Panc1 (cell line): ENCODE results near the gene TP53I3. TPM values are rescaled to one million over a fixed set of nuclear protein-coding genes. Genes with fewer than 3 reads are reported as not detected.

Experiments used
- ATAC-seq: fragments of 200-7000 bp; cut with Tn5 transposase; 2 replicates; pipeline ENCODE4 v1.9.1; 2020; ENCODE audit warnings: mild to moderate bottlenecking, moderate library complexity
- Bru-seq: library from RNA; stranded (reverse); fragments of 400-500 nt; gene quantifications from one replicate; lab custom pipeline; 2021; lab: Mats Ljungman, UMichigan
- BruChase-seq, 2 experiments: library from RNA; stranded (reverse); fragments of 400-500 nt; gene quantifications; one replicate each; lab custom pipeline; 2021; lab: Mats Ljungman, UMichigan
- BruUV-seq: library from RNA; stranded (reverse); fragments of 400-500 nt; replicated peaks from 2 replicates; lab custom pipeline; 2021; lab: Mats Ljungman, UMichigan
- CTCF ChIA-PET: fragments of 300-600 bp; sonication (Branson Sonifier 250); formaldehyde crosslinking; loops from one replicate; lab custom pipeline; 2022; ENCODE audit warnings: antibody characterized with exemption; lab: Charles Lee
- POLR2A ChIA-PET: fragments of 300-600 bp; sonication (Branson Sonifier 250); formaldehyde crosslinking; loops from one replicate; lab custom pipeline; 2022; ENCODE audit warnings: antibody characterized with exemption; lab: Charles Lee
- DNase-seq: peaks from one replicate; pipeline ENCODE4 v3.0.0-alpha.2; 2010; ENCODE audit warnings: low read depth, low spot score
- H3K27ac ChIP-seq: 2 replicates; pipeline ENCODE4 v1.5.1; 2011; ENCODE audit warnings: mild to moderate bottlenecking, low read length, inconsistent platforms
- H3K27me3 ChIP-seq: fragments of 200-500 bp; sonication (Bioruptor generic); 2 replicates; pipeline ENCODE4 v1.6.0; 2014; ENCODE audit warnings: low read length, inconsistent platforms; ENCODE audit not compliant: control insufficient read depth, insufficient read depth
- H3K36me3 ChIP-seq: fragments of 200-500 bp; sonication (Bioruptor generic); 2 replicates; pipeline ENCODE4 v1.5.1; 2014; ENCODE audit warnings: inconsistent platforms, mild to moderate bottlenecking, low read length, moderate library complexity; ENCODE audit not compliant: control insufficient read depth, insufficient read depth
- H3K4me1 ChIP-seq: 2 replicates; pipeline ENCODE4 v1.5.1; 2011; ENCODE audit warnings: inconsistent platforms, mild to moderate bottlenecking, low read length, moderate library complexity; ENCODE audit not compliant: control insufficient read depth, insufficient read depth
- H3K4me3 ChIP-seq, 2 experiments: 2 replicates each; pipeline ENCODE4 v1.5.1; 2011 to 2012; ENCODE audit warnings: low read depth in 2 of 2, low read length in 2 of 2, mild to moderate bottlenecking in 2 of 2, inconsistent platforms in 1 of 2, moderate library complexity in 1 of 2
- H3K9me3 ChIP-seq: fragments of 200-500 bp; sonication (Bioruptor generic); 2 replicates; pipeline ENCODE4 v1.5.1; 2014; ENCODE audit warnings: low read depth, mild to moderate bottlenecking, inconsistent platforms, low read length, moderate library complexity; ENCODE audit not compliant: control insufficient read depth, insufficient read depth
- POLR2AphosphoS5 ChIP-seq: IDR thresholded peaks from 2 replicates; pipeline ENCODE4 v1.6.1; 2012; ENCODE audit warnings: mild to moderate bottlenecking, low read depth, low read length, moderate library complexity
- SIN3A ChIP-seq: IDR thresholded peaks from 2 replicates; pipeline ENCODE4 v1.6.1; 2012; ENCODE audit warnings: low read depth, mild to moderate bottlenecking, low read length, moderate library complexity, borderline replicate concordance; ENCODE audit not compliant: insufficient read depth
- TCF7L2 ChIP-seq: IDR thresholded peaks from 2 replicates; pipeline ENCODE4 v1.6.1; 2011; ENCODE audit warnings: mild to moderate bottlenecking, low read depth, low read length, inconsistent platforms
- in situ Hi-C: cut with HindIII; loops from 2 replicates; pipeline ENCODE4 v1.10.0; 2016; ENCODE audit warnings: low sequenced_read_pairs, low pct_unique_long_range_greater_than_20kb
- intact Hi-C: fragments of 100-400 bp; cut with micrococcal nuclease; formaldehyde crosslinking; loops from one replicate; pipeline ENCODE4 v1.10.0; 2022; ENCODE audit not compliant: unreplicated experiment
- long read RNA-seq: library from polyadenylated mRNA; unstranded; transcript quantifications from one replicate; pipeline ENCODE4 v2.0.0, GENCODE V29; 2021; ENCODE audit not compliant: unreplicated experiment
- polyA plus RNA-seq: library from polyadenylated mRNA; unstranded; fragments of >200 nt; gene quantifications from one replicate; pipeline ENCODE4 v1.2.1, GENCODE V29; 2012; ENCODE audit warnings: missing spikeins; ENCODE audit not compliant: insufficient read length
- total RNA-seq: library from RNA; stranded (reverse); gene quantifications from one replicate; pipeline ENCODE4 v1.2.1, GENCODE V29; 2021; ENCODE audit not compliant: unreplicated experiment
- TF ChIP-seq, protein P1 (sequence below): fragments of 450-650 bp; IDR thresholded peaks from 2 replicates; pipeline ENCODE4 v1.5.1; 2017; ENCODE audit warnings: mild to moderate bottlenecking
- TF ChIP-seq, protein P2 (sequence below), 2 experiments: IDR thresholded peaks; 2 replicates each; pipeline ENCODE4 v1.6.1; 2011 to 2012; ENCODE audit warnings: low read depth in 2 of 2, control low read depth in 1 of 2, low read length in 1 of 2, mild to moderate bottlenecking in 1 of 2, moderate library complexity in 1 of 2; ENCODE audit not compliant: insufficient read depth in 1 of 2

The TP53I3 gene
- total RNA-seq: 51.3 TPM
- polyA plus RNA-seq: 66.9 TPM
- percentile 75 among the genes with signal in this experiment for Bru-seq, nascent RNA
- percentile 77 among the genes with signal in this experiment for BruChase-seq, experiment 1, labeled RNA remaining after a 2-hour chase
- BruChase-seq, experiment 2, labeled RNA remaining after a 6-hour chase: percentile 81 among the genes with signal in this experiment
- long read RNA-seq, transcript TP53I3-201 (5 exons, 1,998 nt): major isoform, 20 of 55 reads
- long read RNA-seq, transcript TP53I3-204 (3 exons, 677 nt): minor isoform, 6 of 55 reads
- long read RNA-seq, transcript TP53I3-202 (6 exons, 1,635 nt): minor isoform, 10 of 55 reads
- long read RNA-seq, partial matches to known transcripts: 1 of 55 reads
- long read RNA-seq, other reads (novel, unspliced or antisense): 14 of 55 reads

DNA sequence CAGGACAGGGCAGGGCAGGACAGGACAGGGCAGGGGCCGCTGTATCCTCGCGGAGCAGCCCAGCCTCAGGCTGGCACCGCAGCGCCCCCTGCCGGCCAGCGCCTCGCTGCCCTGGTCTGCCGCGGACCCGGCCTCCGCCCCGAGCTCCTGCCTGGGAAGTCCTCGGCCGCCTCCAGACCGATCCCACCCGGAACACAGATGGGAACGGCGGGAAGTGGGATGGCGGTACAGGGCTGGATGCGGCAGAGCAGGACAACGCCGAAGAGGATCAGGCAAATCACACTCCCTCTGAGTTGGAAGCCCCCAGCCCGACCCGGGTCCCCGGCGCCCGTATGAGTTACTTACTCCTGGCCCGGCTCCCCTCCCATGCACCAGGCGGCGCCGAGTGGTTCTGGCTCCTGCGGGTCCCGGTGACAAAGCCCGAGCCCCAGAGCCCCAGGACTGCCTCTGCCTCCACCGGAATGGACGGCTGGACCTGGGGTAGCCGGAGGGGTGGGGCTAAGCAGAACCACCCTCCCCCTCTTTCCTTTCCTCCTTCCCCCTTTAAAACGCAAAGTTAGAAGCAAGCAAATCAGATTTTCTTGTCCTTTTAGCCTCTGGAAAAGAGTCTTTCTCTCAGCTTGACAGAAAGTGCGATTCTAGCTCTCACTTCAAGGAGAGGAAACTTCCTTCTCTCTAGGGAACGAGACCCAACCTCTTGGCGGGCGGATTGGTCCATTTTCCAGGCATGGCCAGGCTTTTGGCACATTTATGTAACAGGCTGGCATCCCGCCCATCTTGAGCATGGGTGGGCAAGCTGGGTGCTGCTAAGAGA is at the start of gene TP53I3:
Gene TP53I3, minus strand, starts transcription at position 449 of the 814 bp plus-strand sequence. CDS start 508 bp downstream, outside the sequence.
- H3K9me3 ChIP-seq: no peaks in the 10 kb centered on the region
- peak within 1 kb of the TSS; percentile 99 for H3K27ac ChIP-seq
- TF ChIP-seq POLR2AphosphoS5: peak; percentile 98
- 0 out of 2 replicates have a peak, but pooled peaks have one; percentile 20 for TF ChIP-seq TCF7L2
- TF ChIP-seq, protein P1, sequence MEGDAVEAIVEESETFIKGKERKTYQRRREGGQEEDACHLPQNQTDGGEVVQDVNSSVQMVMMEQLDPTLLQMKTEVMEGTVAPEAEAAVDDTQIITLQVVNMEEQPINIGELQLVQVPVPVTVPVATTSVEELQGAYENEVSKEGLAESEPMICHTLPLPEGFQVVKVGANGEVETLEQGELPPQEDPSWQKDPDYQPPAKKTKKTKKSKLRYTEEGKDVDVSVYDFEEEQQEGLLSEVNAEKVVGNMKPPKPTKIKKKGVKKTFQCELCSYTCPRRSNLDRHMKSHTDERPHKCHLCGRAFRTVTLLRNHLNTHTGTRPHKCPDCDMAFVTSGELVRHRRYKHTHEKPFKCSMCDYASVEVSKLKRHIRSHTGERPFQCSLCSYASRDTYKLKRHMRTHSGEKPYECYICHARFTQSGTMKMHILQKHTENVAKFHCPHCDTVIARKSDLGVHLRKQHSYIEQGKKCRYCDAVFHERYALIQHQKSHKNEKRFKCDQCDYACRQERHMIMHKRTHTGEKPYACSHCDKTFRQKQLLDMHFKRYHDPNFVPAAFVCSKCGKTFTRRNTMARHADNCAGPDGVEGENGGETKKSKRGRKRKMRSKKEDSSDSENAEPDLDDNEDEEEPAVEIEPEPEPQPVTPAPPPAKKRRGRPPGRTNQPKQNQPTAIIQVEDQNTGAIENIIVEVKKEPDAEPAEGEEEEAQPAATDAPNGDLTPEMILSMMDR: peak; percentile 100
- TF ChIP-seq, protein P2, sequence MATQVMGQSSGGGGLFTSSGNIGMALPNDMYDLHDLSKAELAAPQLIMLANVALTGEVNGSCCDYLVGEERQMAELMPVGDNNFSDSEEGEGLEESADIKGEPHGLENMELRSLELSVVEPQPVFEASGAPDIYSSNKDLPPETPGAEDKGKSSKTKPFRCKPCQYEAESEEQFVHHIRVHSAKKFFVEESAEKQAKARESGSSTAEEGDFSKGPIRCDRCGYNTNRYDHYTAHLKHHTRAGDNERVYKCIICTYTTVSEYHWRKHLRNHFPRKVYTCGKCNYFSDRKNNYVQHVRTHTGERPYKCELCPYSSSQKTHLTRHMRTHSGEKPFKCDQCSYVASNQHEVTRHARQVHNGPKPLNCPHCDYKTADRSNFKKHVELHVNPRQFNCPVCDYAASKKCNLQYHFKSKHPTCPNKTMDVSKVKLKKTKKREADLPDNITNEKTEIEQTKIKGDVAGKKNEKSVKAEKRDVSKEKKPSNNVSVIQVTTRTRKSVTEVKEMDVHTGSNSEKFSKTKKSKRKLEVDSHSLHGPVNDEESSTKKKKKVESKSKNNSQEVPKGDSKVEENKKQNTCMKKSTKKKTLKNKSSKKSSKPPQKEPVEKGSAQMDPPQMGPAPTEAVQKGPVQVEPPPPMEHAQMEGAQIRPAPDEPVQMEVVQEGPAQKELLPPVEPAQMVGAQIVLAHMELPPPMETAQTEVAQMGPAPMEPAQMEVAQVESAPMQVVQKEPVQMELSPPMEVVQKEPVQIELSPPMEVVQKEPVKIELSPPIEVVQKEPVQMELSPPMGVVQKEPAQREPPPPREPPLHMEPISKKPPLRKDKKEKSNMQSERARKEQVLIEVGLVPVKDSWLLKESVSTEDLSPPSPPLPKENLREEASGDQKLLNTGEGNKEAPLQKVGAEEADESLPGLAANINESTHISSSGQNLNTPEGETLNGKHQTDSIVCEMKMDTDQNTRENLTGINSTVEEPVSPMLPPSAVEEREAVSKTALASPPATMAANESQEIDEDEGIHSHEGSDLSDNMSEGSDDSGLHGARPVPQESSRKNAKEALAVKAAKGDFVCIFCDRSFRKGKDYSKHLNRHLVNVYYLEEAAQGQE (IDR thresholded peaks at IDR 0.05; ENCODE audit: insufficient read depth in 1 of 2, low read depth in 2 of 2, low read length in 1 of 2): no peak
- ChIA-PET CTCF (interaction anchor here (0.6 to 2.2 kb wide), 6 partner anchors 33 to 157 kb away, joined by 3 to 12 read pairs (median 4); partner anchors contain the start of genes ATAD2B and WDCP), POLR2A (interaction anchor here (0.5 kb wide), 1 partner anchor 864 kb away, joined by 3 read pairs; no protein-coding TSS in a partner anchor)
- BruUV-seq: no TSS peak
- DNase-seq: peak; percentile 76
- no peaks in the 10 kb centered on the region for H3K27me3 ChIP-seq
- ATAC-seq: peak; percentile 96
- peaks cover 13% of the 10 kb centered on the region for H3K4me1 ChIP-seq
- intact Hi-C loops (loop anchor here (5.0 to 10.0 kb wide), 2 partner anchors 80 to 97 kb away; no protein-coding TSS in a partner anchor), in situ Hi-C loops (no loop called here)
- peak within 1 kb of the TSS; percentile 65 to 89 for H3K4me3 ChIP-seq
- peaks cover under 1% of the 10 kb centered on the region; the same call in 1 of the 2 replicates for H3K36me3 ChIP-seq

- no peak overlapping the region for H3K27ac ChIP-seq
- TF ChIP-seq SIN3A (no peak), POLR2AphosphoS5 (no peak), TCF7L2 (no peak)
- TF ChIP-seq, protein P2 (IDR thresholded peaks at IDR 0.05; ENCODE audit: insufficient read depth in 1 of 2, low read depth in 2 of 2, low read length in 1 of 2): no peak
- TF ChIP-seq, protein P1: no peak
- in situ Hi-C loops (no loop called here), intact Hi-C loops (no loop called here)
- H3K4me3 ChIP-seq: no peak overlapping the region
- no peak for DNase-seq
- POLR2A ChIA-PET: interaction anchor here (0.6 kb wide), 1 partner anchor 121 kb away, joined by 4 read pairs; no protein-coding TSS in a partner anchor
- H3K4me1 ChIP-seq: no peaks in the 10 kb centered on the region
- ATAC-seq: no peak
- H3K9me3 ChIP-seq: peaks cover 4% of the 10 kb centered on the region; the same call in 1 of the 2 replicates
- no TSS peak for BruUV-seq
- CTCF ChIA-PET: no interaction called here
- H3K36me3 ChIP-seq: no peaks in the 10 kb centered on the region
- no peaks in the 10 kb centered on the region for H3K27me3 ChIP-seq
Observed at GRCh38 chr2:24132543-24132942, 47.9 kb upstream of the TP53I3 start.
